NCI-H446 (cell line): ENCODE data around the gene EFL1.
"Not testable (repeated sequence)": the region's sequence is repeated elsewhere in the genome, so short reads cannot be mapped to it uniquely, and the experiment has no call there.

ENCODE experiments used
- DNase-seq, 2 experiments: peaks; one replicate each; lab custom pipeline; 2025; lab: John Stamatoyannopoulos, UW

Gene EFL1

DNA sequence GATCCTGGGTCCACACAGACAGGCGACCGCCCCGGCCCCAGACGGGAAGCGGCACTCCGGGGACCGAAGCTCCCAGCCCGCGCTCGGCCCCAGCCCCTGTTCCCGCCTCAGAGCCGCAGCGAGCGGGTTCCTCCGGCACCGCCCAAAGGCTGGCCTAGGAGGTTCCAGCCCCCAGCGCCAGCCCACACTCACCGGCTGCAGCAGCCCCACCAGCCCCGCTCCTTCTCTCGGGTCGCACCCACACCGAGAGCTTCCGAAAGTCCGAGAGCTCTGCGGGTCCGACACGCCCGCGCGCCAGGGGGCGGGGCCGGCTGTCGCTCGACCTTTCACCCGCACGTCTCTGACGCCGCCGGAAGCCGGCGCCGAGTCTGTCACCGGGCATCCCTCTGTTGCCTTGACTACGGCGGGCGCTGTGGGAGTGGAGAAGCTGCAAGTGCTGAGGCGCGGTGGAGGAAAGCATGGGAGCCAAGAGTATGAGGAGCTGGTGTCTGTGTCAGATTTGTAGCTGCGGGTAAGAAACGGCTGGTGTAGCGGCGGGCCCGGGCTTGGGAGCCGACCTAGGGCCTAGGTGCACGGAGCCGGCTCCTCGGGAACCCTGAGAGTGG is at the start of gene EFL1, which contains the start of gene SAXO2:
Gene EFL1, minus strand, starts transcription at position 313 of the 605 bp plus-strand sequence. CDS start 956 bp downstream, outside the sequence.
Gene SAXO2, plus strand, starts transcription at position 397 of the 605 bp plus-strand sequence. Its CDS starts 62 bp downstream, at position 459.
- peak; percentile 40 to 81 for DNase-seq

DNA sequence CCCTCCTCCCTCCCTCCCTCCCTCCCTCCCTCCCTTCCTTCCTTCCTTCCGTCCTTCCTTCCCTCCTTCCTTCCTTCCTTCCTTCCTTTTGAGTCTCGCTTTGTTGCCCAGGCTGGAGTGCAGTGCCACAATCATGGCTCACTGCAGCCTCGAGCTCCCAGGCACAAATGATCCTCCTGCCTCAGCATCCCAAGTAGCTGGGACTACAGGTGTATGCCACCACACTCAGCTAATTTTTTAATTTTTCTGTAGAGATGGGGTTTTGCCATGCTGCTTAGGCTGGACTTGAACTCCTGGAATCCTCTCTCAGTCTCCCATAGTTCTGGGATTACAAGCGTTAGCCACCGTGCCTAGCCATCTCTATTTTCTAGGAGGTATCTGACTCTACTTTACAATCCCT is 48.8 kb upstream of the EFL1 start:
- DNase-seq, result not testable (repeated sequence)

DNA sequence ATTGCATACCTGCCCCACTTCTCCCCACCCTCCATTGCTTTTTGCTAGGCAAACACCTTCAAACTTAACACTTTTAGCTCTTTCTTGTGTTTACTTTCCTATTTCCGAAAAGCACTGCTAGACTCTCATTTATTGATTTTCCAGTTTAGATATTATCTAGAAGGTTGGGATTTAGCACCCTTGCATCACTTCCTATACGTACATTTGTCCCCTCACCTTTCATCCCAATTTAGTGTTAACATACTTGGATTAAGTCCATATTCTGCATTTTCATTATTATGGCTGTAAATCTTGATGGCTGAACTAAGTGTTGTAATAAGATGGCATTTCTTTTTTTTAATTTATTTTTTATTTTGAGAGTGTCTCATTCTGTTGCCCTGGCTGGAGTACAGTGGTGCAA is 47.3 kb upstream of the EFL1 start:
- DNase-seq, result no peak

DNA sequence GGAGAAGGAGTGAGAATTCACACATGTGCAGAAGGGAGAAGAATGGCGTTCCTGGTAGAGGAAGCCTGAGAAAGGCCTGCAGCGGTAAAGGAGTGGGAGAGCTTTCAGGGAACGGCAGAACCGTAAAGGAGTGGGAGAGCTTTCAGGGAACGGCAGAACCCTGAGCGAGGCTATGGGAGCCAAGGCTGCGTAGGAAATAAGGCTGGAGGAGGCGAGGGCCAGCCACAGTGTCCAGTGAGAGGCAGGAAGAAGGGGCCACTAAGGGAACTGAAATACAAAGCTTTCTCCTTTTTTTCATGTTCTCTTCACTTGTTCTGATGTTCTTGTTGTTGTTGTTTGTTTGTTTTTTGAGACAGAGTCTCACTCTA is 45.2 kb upstream of the EFL1 start:
- DNase-seq, result no peak

DNA sequence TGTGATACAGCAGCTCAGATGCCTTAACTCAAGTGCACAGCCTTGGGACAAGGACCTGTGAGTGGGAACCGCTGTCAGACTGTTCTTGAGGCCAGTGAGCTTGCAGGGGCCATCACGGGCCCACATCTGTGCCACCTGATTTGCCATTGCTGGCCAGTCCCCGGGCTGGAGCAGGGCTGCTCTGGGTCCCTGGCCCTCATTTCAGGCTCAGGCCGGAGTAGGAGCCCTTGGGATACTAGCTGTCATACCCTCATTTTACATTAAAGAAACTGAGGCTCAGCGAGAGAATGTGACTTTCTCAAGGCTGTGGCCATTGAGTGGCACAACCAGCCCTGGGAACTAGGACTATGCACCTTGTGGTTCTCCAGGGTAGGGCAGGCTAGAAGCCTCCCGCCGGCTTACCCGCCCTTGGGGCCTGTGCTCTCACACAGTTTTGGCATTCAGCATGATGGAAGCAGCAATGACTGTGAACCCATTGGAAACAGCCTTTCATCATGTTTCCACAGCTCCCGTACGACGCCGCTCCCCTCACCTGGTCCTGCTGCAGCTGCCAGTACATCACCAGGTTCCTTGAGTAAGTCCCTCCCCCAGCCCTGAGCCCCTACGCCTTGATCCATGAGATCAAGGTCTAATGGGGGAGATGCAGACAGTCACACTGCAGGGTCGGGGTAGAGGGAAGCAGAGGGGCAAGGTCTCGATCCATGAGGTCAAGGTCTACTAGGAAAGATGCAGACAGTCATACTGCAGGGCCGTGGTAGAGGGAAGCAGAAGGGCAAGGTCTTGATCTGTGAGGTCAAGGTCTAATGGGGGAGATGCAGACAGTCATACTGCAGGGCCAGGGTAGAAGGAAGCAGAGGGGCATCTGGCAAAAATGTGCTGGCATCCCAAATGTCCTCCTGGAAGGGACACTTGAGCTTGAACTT is 44.5 kb upstream of the EFL1 start:
- DNase-seq, result no peak

DNA sequence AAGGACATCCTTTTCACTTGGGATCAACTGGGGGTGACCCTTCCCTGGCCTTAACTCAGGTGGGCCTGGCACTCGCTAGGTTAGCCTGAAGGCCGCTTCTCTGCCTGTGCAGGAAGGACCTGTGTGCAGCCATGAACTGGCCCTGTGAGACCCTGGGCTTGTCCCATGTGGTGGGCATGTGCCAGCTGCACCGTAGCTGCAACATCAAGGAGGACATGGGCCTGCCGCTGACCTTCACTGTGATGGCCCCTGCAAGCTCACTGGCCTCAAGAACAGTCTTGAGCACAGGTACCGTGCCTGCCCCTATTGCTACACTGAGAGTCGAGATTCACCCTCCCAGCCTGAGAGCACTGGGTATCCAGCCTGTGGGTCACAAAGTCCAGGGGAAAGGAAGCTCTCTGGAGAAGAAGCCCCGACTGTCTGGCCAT is 43.1 kb upstream of the EFL1 start:
- DNase-seq, result no peak

DNA sequence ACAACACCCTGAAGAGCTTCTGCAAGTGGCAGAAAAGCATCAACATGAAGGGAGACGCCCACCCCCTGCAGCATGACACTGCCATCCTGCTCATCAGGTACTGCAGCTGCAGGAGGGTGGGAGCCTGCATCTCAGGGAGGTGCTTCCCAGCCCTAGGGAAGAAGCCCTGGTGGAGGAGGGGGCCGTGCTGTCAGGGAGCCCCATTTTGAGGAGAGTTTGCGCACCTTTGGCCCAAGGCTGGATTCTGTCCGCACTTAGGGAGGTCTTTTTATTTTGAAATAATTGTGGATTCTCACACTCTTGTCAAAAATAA is 42.2 kb upstream of the EFL1 start:
- DNase-seq, result no peak

DNA sequence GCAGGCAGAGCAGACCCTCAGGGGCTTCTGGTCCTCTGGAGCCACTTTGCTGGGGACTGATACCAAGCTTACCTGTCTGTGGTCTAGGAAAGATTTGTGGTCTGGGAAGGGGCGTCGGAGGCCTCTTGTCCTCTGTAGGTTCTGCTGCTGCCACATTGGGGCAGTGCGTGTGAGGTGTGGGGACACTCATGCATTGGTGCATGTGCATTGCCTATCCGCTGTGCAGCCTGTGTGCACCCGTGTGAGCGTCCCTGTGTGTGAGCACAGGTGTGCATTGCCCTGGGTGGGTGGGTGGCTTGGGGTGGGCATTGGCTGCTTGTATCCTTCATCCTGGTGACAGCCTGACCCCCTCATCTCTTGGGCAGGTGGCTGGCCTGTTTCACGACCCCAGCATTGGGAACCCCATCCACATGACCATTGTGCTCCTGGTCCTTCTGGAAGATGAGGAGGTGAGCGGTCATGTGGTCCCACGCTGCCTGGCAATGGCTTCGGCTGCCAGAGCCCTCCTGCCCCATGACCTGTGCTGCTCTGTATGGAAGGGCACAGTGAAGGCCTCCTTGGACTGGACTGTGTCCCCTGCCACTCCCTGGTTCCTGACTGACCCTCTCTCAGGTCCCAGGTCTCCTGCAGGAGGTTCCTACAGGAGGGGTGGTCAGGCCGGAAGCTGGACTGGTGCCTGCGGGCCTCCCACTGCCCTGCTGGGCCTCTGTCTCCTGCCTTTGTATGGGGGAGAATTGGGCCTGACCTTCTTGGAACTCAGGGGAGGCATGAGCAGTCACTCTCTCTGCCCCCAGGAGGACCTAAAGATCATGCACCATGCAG is 41.6 kb upstream of the EFL1 start:
- DNase-seq, result no peak

DNA sequence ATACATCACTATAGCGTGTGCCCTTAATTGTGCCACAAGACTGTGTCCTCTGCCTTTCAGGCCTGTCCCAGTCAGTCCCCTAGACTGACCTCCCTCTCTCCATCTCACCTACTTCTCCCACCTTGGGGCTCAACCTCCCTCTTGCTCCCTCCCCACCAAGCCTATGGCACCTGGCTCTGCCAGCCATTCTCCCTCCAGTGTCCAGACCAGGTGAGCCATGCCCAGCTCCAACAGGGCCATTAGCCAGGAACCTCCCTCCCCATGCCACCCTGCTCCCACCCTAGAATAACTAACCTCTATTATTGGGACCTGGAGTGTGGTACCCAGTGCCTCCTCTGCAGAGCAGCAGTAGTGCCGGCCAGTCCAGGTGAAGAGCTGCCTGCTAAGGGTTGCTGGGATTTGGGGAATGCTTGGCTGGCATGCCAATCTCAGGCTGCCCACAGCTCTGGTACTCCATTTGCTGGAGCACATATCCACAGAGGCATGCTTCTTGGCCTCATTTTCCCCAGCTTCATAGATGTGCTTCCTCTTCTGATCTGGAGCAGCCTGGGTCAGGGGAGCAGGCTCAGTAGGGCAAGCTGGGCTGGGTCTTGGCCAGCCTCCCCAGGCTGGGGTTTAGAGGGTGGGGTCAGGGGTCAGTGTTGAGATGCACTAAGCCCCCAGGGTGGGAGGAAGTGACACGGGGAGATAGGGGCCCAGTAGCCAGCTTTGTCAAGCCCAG is 38.9 kb upstream of the EFL1 start:
- no peak for DNase-seq

DNA sequence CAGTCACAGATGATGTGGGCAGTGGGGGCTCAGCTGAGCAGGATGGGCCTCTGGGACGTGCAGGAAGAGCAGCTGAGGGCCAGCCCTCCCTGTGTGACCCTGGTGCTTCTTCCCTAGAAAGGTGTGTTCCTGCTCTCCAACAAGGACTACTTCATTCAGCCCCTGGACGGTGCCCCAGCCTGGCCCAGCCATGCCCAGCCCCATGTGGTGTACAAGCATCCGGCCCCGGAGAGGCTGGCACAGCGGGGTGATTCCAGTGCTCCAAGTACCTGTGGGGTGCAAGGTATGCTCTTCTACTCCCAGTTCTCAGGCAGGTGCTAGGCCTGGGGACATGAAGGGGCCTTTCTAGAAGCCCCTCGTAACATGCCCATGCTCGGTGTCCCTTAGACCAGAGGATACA is 38.3 kb upstream of the EFL1 start:
- DNase-seq, result no peak

DNA sequence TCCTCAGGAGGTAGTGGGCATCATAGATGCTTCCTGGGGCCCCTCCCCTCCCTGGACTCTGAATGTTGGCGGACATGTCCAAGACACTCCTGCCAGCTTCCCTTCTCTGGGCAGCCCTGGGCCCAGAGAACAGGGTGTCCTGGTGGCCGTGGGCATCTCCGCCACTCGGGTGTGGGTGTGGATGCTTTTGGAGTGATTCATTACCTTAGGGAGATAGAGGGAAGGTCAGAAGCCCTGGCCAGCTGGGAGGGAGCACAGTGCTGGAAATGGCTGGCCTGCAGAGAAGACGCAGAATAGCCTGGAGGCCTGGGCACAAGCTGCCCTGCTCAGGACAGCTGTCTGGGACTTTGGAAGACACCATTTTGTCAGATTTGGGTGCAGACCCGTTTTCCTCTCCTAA is 37.8 kb upstream of the EFL1 start:
- not testable (repeated sequence) for DNase-seq

DNA sequence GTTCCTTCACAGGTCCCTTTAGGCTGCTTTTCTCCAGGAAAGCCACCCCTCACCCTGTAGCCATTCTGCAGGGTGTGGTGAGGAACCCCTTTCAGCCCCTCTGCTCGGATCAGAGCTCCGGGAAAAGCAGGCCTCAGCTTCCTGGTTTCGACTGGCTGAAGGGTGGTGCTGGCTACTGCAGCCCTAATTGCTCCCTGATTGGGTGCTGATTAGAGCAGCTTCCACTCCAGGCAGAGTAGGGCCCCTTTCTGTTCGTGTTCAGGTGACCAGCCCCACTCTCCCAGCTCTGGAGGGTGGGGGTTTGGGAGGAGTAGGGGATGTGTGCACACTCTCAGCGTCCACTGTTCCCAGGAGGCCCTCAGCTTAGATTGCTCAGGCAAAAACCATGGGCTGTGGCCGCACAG is 37.0 kb upstream of the EFL1 start:
- DNase-seq, result not testable (repeated sequence)

DNA sequence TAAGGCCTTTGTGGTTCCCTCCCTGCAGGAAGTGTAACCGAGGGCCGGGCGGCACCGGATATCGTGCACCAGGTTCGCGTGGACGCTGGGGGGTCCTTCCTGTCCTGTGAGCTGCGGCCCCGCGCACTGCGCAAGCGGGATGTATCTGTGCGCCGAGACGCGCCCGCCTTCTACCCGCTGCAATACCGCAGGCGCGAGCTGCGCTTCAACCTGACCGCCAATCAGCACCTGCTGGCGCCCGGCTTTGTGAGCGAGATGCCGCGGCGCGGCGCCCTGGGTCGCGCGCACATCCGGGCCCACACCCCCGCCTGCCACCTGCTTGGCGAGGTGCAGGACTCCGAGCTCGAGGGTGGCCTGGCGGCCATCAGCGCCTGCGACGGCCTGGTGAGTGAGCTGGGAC is 36.0 kb upstream of the EFL1 start:
- DNase-seq, result no peak

DNA sequence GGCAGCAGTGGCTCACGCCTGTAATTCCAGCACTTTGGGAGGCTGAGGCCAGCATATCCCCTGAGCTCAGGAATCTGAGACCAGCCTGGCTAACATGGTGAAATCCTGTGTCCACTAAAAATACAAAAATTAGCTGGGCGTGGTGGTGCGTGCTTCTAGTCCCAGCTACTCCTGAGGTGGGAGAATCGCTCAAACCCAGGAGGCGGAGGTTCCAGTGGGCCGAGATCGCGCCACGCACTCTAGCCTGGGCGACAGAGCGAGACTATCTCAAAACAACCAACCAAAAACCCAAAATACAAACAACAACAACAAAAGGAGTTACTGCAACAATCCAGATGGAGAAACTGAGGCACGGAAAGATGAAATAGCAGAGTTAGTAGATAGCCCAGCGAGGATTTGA is 35.5 kb upstream of the EFL1 start:
- no peak for DNase-seq

DNA sequence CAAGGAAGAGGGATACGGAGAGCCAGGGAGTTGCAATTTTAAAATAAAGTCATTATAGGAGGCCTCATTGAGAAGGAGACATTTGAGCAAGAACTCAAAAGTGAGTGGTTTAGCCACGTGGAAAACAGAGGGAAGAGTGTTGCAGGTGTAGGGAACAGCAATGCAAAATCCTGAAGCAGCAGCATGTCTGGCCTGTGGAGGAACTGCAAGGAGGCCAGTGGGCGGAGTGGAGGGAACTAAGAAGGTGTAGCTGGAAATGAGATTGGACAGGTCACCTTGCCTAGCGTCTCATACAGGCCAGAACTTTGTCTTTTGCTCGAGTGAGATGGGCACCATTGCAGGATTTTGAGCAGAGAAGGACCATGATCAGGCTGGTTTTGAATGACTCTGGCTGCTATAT is 35.0 kb upstream of the EFL1 start:
- no peak for DNase-seq

DNA sequence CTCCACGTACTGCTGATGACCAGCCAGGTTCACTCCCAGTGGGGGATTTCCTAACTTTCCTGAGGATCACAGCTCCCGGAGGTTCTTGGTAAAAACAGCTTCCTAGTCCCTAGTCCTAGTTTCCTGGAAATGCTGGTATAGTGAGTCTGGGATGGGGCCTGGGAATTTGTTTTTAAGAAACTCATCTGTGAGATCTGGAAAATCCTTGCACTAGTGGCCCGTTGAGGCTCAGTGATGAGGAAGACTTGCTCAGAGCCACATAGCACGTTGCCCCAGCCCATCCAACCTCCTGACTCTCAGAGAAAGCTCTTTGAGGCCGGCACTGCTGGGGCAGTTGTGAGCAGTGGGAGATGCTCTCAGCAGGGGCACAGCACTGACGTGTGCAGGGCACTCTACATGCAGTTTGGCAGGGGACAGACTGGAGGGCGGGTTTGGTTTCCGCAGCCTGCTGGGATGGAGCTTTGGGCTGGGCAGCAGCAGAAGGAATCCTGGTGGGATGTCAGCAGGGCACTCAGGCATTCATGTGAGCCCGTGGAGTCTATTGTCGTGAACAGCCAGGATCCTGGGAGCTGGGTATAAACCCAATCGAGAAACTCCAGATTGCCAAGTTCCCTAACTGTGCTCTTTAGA is 31.6 kb upstream of the EFL1 start:
- peak in 1 of 2 experiments; percentile 32 for DNase-seq

DNA sequence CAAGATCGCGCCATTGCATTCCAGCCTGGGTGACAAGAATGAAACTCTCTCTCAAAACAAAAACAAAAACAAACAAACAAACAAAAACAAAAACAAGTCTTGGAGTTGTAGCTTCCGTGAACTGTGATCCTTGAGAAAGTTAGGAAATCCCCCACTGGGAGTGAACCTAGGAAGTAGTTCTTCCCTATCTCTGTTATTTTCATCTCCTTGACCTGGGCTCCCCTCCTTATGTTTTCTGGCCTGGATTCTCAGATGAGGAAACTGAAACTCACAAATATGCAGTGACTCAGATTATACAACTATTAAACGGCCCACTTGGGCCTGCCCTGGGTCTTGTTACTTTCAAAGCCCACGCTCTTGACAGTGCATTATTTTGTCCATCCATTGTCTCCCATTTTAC is 29.7 kb upstream of the EFL1 start:
- DNase-seq, result no peak

DNA sequence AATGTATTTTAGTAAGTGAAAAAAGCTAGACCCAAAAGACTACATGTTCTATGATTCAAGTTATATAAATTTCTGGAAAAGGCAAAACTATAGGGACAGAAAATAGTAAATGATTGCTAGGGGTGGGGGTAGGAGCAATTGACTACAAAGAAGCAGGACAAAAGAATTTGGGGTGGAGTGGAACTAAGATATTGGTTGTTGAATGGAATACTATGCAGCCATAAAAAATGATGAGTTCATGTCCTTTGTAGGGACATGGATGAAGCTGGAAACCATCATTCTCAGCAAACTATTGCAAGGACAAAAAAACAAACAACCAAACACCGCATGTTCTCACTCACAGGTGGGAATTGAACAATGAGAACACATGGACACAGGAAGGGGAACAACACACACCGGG is 25.7 kb upstream of the EFL1 start:
- not testable (repeated sequence) for DNase-seq

DNA sequence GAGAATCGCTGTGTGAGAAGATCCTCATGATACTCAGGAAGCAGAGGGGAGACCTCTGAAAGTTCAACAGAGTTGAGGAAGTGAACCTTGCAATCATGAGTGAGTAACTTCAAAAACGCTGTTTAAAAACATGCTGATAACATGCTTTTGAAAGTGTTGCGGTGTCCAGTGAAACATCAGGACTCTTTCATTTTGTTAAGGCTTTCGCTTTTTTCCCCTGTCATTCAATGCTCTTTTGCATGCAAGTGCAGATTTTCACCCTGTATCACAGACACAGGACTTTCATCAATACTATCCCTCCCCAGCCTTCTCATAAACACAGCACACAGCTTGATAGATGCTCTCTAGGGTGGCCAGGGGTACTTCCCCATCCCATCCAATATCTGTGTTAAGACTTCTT is 23.9 kb upstream of the EFL1 start:
- not testable (repeated sequence) for DNase-seq

DNA sequence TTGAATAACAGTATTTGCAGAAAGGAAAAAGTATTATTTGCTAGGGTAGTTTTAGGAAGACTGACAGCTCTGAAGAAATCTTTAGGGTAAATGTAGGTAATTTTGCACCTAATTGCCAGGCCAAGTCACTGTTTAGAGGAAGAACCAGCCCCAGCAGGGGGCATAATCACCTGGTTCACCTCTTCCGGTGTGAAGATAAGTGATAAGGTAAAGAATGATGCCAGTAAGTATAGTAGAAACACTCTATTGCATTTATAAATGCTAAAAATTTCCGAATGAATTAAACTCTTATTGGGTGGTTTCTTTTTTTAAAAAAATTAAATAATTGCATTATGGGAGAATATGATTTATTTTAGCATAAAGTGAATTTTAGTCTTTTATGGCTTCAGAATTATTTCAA is 21.8 kb upstream of the EFL1 start:
- not testable (repeated sequence) for DNase-seq

DNA sequence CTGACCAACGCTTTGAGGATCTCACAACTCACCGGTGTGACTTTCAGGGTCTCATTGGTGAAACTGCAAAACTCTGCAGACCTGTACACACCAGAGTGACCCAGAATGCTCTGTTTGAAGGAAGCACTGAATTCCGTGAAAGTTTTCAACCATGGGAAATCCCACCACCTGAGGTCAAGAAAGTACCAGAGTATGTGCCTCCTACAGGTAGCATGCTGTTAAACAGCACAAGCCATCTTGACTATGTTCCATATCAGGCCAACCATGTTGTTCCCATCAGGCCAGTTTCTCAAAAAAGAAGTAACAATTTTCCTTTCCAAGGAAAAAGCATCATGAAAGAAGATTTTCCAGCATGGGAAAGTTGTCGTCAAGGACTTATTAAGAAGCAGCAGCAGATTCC is 19.9 kb upstream of the EFL1 start:
- not testable (repeated sequence) for DNase-seq
